Heart left ventricle (tissue), 16 donors: ENCODE measurements around the gene CREG1. TPM values are rescaled to one million over a fixed set of nuclear protein-coding genes. Genes with fewer than 3 reads are reported as not detected.

Source experiments
- ATAC-seq, 4 donors: fragments of 200-7000 bp; cut with Tn5 transposase; one replicate each; pipeline ENCODE4 v1.9.1; 2020 to 2022; ENCODE audit warnings: moderate library complexity in 4 of 4, mild to moderate bottlenecking in 3 of 4, moderate number of reproducible peaks in 1 of 4
- DNase-seq, 5 donors: peaks; one replicate each; pipeline ENCODE4 v3.0.0-alpha.2; 2020
- H3K27ac ChIP-seq, 12 donors: fragments of 200-600 bp; sonication (generic) in 4 of 12; one replicate each; pipeline versions ENCODE4 v1.5.0 to v1.8.0; 2016 to 2022; ENCODE audit warnings: mild to moderate bottlenecking in 2 of 12
- H3K27me3 ChIP-seq, 9 donors: fragments of 200-600 bp; sonication (generic) in 2 of 9; one replicate each; pipeline versions ENCODE4 v1.5.1 to v1.8.0; 2016 to 2022; ENCODE audit warnings: mild to moderate bottlenecking in 3 of 9
- H3K36me3 ChIP-seq, 9 donors: fragments of 200-600 bp; sonication (generic) in 2 of 9; one replicate each; pipeline versions ENCODE4 v1.5.0 to v1.8.0; 2018 to 2022; ENCODE audit warnings: mild to moderate bottlenecking in 2 of 9
- H3K4me1 ChIP-seq, 12 donors: fragments of 200-600 bp; sonication (generic) in 4 of 12; one replicate each; pipeline versions ENCODE4 v1.5.0 to v1.8.0; 2016 to 2022; ENCODE audit warnings: mild to moderate bottlenecking in 3 of 12
- H3K4me3 ChIP-seq, 12 donors: fragments of 200-600 bp; sonication (generic) in 4 of 12; one replicate each; pipeline versions ENCODE4 v1.5.0 to v1.8.0; 2017 to 2022; ENCODE audit warnings: mild to moderate bottlenecking in 9 of 12, moderate library complexity in 4 of 12
- H3K9me3 ChIP-seq, 12 donors: fragments of 200-600 bp; sonication (generic) in 4 of 12; one replicate each; pipeline versions ENCODE4 v1.5.0 to v1.8.0; 2016 to 2022; ENCODE audit warnings: mild to moderate bottlenecking in 1 of 12
- CTCF ChIP-seq, 12 donors: fragments of 200-600 bp; sonication (generic) in 4 of 12; IDR thresholded peaks; one replicate each; pipeline versions ENCODE4 v1.5.0 to v1.8.0; 2018 to 2022; ENCODE audit warnings: antibody characterized with exemption in 12 of 12, mild to moderate bottlenecking in 5 of 12
- POLR2A ChIP-seq, 2 donors: fragments of 450-650 bp; IDR thresholded peaks; one replicate each; pipeline ENCODE4 v1.6.1; 2017; ENCODE audit warnings: antibody characterized with exemption in 2 of 2, mild to moderate bottlenecking in 2 of 2, moderate library complexity in 2 of 2
- WGBS, 4 donors: extraction: QIAGEN DNeasy Blood & Tissue Kit in 2 of 4; methylation state at CpG; one replicate each; pipeline versions ENCODE4 v1.1.5 to v1.1.7; 2013 to 2018; 5-methylcytosine and 5-hydroxymethylcytosine counted together
- intact Hi-C, 10 donors: fragments of 100-400 bp; cut with DNase I; formaldehyde crosslinking; loops; one replicate each; pipeline versions ENCODE4 v1.11.1 to v1.14.2; 2022
- polyA plus RNA-seq, 2 donors: library from polyadenylated mRNA; stranded (reverse); fragments of 200-250 nt; gene quantifications; one replicate each; pipeline ENCODE4 v1.2.3, GENCODE V29; 2013
- total RNA-seq, 9 donors: library from RNA; depleted of rRNA in 2 of 9; stranded (reverse); fragments of >200 nt in 2 of 9; fragmentation: NEBNext Ultra II Directional in 3 of 9; extraction: Animal tissue kit (Norgen Biotek cat#: 25700) in 3 of 9; gene quantifications; one replicate each; pipeline versions ENCODE4 v1.1.0 to v1.2.4, GENCODE V29; 2016 to 2023
- donor health status: ischemic (EF 13 %, LVEDD 7.1; RV severe dilation, severe dysfunction).
- donor health status: healthy with polysubstance abuse.
- donor health status: DM: no; HTN: yes; CAD: no.
- donor health status: DM: no; HTN: no; CAD: no.
- donor health status: ischemic (EF 25% LVEDD 6.9; RV normal size, moderate dysfunction).
- donor health status: ischemic (EF 25% LVEDD 5.7; RV mildly dilated, moderate dysfunction).
- donor health status: healthy.
- donor health status: DM: yes; HTN: yes; CAD: no.
- donor health status: ischemic (EF 35%, LVEDD 5.7; RV mildly dilated, moderate dysfunction).
- donor health status: nonischemic (EF 11% LVEDD 7.7; RV severe dilation, severe dysfunction).
- donor health status: DM: yes; HTN: yes; CAD: no.
- donor health status: PGD.
- donor health status: ischemic (EF 29% LVEDD 5.4; RV normal size, mild dysfunction).
- donor health status: nonischemic (EF 23%, LVEDD 6.1; RV moderate dilation, normal function).

The CREG1 gene
- total and polyA plus RNA-seq, 11 donors = 31.3 to 176 (median 85.5) TPM

GRCh38 chr1:167528057-167528728, 25.4 kb downstream of the CREG1 start:
- ATAC-seq (no peak), DNase-seq (no peak)
- Histone ChIP-seq H3K27me3 (no peaks in the 10 kb centered on the region), H3K9me3 (peaks cover 0 to 10% (median 0%) of the 10 kb centered on the region in 12 donors), H3K27ac (no peak overlapping the region), H3K36me3 (no peaks in the 10 kb centered on the region), H3K4me1 (peaks cover 0 to 2% (median 0%) of the 10 kb centered on the region in 12 donors), H3K4me3 (no peak overlapping the region)
- WGBS, 4 donors = 80 to 96% (median 93%) methylated on average over 3 of the region's 3 CpGs
- intact Hi-C loops = loop anchor here in 1 of 10 donors (5.0 kb wide), 1 partner anchor 71 kb away; no protein-coding TSS in a partner anchor
- TF ChIP-seq POLR2A (IDR thresholded peaks at IDR 0.05) = no peak
- no peak for TF ChIP-seq CTCF (IDR thresholded peaks at IDR 0.05)

DNA sequence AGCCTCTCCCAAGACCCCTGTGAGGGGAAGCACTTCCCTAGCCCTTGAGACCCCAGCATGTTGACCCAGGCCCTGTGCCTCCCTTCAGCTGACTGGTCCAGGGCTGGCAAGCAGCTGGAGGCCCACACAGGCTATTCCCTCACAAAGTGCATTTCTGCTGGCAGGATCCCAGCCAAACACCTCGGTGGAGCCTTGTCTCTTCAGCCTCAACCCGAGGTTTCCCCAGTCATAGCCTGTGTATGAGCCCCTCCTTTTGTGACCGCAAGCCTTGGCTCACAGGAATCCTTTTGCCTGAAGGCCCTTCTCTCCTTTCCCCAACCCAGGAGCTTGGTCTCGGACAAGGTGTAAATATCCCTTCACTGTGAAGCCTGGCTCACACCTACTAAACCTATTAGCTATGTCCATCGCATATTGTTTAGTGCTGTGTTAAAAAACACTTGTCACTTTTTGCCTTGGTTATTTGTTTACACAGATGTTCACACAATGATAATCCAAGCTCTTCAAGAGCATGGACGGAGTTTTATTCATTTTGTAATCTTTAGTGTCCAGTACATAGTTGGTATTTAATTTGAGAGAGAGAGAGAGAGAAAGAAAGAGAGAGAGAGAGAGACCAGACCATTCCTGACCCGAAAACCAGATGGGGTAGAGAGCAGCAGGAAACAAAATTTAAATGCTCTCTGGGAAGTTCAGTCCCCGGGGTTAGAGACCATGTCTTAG, 26.7 kb downstream of the CREG1 start:
- 64 to 73% (median 66%) methylated on average over 8 of the region's 8 CpGs for WGBS, 4 donors
- DNase-seq = no peak
- no peak for TF ChIP-seq CTCF (IDR thresholded peaks at IDR 0.05)
- TF ChIP-seq POLR2A (IDR thresholded peaks at IDR 0.05) = no peak
- peaks cover 0 to 19% (median 0%) of the 10 kb centered on the region in 12 donors for H3K9me3 ChIP-seq
- H3K27ac ChIP-seq = no peak overlapping the region
- H3K4me3 ChIP-seq = no peak overlapping the region
- H3K36me3 ChIP-seq = no peaks in the 10 kb centered on the region
- no peaks in the 10 kb centered on the region for H3K4me1 ChIP-seq
- ATAC-seq = no peak
- H3K27me3 ChIP-seq = no peaks in the 10 kb centered on the region
- intact Hi-C loops = loop anchor here in 1 of 10 donors (5.0 kb wide), 1 partner anchor 70 kb away; no protein-coding TSS in a partner anchor

GRCh38 chr1:167524651-167525050, 28.9 kb downstream of the CREG1 start:
- Histone ChIP-seq H3K4me1 (no peaks in the 10 kb centered on the region), H3K27ac (no peak overlapping the region), H3K9me3 (peaks cover 0 to 19% (median 0%) of the 10 kb centered on the region in 12 donors), H3K4me3 (no peak overlapping the region), H3K36me3 (no peaks in the 10 kb centered on the region), H3K27me3 (no peaks in the 10 kb centered on the region)
- ATAC-seq = no peak
- TF ChIP-seq CTCF (IDR thresholded peaks at IDR 0.05) = no peak
- no peak for TF ChIP-seq POLR2A (IDR thresholded peaks at IDR 0.05)
- intact Hi-C loops = loop anchor here in 1 of 10 donors (5.0 kb wide), 1 partner anchor 67 kb away; no protein-coding TSS in a partner anchor
- 78 to 85% (median 80%) methylated on average over 9 of the region's 9 CpGs for WGBS, 4 donors
- DNase-seq = no peak

DNA sequence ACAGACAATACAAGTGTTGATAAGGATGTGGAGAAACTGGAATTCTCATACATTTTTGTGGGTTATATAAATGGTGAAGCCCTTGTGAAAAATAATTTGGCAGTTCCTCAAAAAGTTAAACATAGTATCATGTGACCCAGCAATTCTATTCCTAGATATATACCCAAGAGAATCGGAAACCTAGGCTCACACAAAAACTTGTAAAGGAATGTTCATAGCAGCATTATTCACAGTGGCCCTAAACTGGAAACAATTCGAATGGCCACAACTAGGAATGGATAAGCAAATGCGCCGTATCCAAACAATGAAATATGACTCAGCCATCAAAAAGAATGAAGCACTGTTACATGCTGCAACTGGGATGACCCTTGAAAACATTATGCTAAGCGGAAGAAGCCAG, 31.3 kb downstream of the CREG1 start:
- Histone ChIP-seq H3K36me3 (no peaks in the 10 kb centered on the region), H3K27ac (no peak overlapping the region), H3K27me3 (no peaks in the 10 kb centered on the region), H3K9me3 (peaks cover 0 to 19% (median 0%) of the 10 kb centered on the region in 12 donors), H3K4me3 (no peak overlapping the region), H3K4me1 (no peaks in the 10 kb centered on the region)
- 86 to 93% (median 87%) methylated on average over 5 of the region's 5 CpGs for WGBS, 4 donors
- no peak for DNase-seq
- no peak for ATAC-seq
- intact Hi-C loops = no loop called here
- TF ChIP-seq POLR2A (IDR thresholded peaks at IDR 0.05) (no peak), CTCF (IDR thresholded peaks at IDR 0.05) (no peak)
